ENCODE data around the gene PSMD6. TPM values are rescaled to one million over a fixed set of nuclear protein-coding genes. Genes with fewer than 3 reads are reported as not detected.

The PSMD6 gene
- polyA plus RNA-seq, 4 donors, result 51.4 to 65.2 (median 56.0) TPM

DNA sequence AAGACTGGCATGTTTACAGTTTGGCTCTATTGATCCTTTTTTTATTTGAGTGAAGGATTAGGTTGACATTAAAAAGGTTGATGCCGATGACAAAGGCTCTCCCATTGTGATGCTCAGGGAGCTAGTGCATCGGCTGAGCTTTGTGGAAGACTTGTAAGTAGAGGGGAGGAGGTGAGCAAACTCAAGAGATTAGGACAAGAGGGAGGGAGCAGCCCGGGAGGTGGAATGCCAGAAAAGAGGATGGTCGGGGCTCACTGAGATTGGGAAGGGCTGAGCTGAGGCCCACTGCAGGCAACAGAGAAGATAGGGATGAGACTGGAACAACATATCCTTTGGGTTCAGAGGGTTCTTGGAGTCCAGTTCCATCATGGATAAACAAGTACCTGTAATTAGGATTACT, 26.5 kb upstream of the PSMD6 start:
- no peaks in the 10 kb centered on the region for H3K4me1 ChIP-seq (ENCODE audit: control insufficient read depth in 3 of 3, insufficient read depth in 2 of 3, low read depth in 1 of 3, low read length in 2 of 3)
- no peaks in the 10 kb centered on the region for H3K9me3 ChIP-seq (ENCODE audit: control insufficient read depth in 2 of 2, insufficient read depth in 1 of 2, low read depth in 1 of 2, low read length in 1 of 2)
- no peak for FAIRE-seq
- DNase-seq, result no peak
- H3K27ac ChIP-seq (ENCODE audit: low read depth in 1 of 3, low read length in 2 of 3), result no peak overlapping the region
- no peak overlapping the region for H3K4me3 ChIP-seq (ENCODE audit: low read depth in 1 of 3, low read length in 3 of 3)
- H3K27me3 ChIP-seq (ENCODE audit: control insufficient read depth in 3 of 3, insufficient read depth in 3 of 3, low read length in 3 of 3), result peaks cover 0 to 10% (median 0%) of the 10 kb centered on the region in 3 donors
- WGBS, 3 donors, result 72 to 77% (median 76%) methylated on average over 4 of the region's 4 CpGs
- no peaks in the 10 kb centered on the region for H3K36me3 ChIP-seq (ENCODE audit: control insufficient read depth in 3 of 3, insufficient read depth in 2 of 3, low read depth in 1 of 3, low read length in 3 of 3)

- no peak overlapping the region for H3K4me3 ChIP-seq (ENCODE audit: low read depth in 1 of 3, low read length in 3 of 3)
- H3K9me3 ChIP-seq (ENCODE audit: control insufficient read depth in 2 of 2, insufficient read depth in 1 of 2, low read depth in 1 of 2, low read length in 1 of 2), result no peaks in the 10 kb centered on the region
- H3K27me3 ChIP-seq (ENCODE audit: control insufficient read depth in 3 of 3, insufficient read depth in 3 of 3, low read length in 3 of 3), result peaks cover 0 to 10% (median 0%) of the 10 kb centered on the region in 3 donors
- no peak for DNase-seq
- no peak overlapping the region for H3K27ac ChIP-seq (ENCODE audit: low read depth in 1 of 3, low read length in 2 of 3)
- H3K36me3 ChIP-seq (ENCODE audit: control insufficient read depth in 3 of 3, insufficient read depth in 2 of 3, low read depth in 1 of 3, low read length in 3 of 3), result no peaks in the 10 kb centered on the region
- FAIRE-seq, result no peak
- H3K4me1 ChIP-seq (ENCODE audit: control insufficient read depth in 3 of 3, insufficient read depth in 2 of 3, low read depth in 1 of 3, low read length in 2 of 3), result no peaks in the 10 kb centered on the region
- 69 to 81% (median 80%) methylated on average over 3 of the region's 3 CpGs for WGBS, 3 donors
Observed at GRCh38 chr3:64049136-64049535, 25.8 kb upstream of the PSMD6 start.

DNA sequence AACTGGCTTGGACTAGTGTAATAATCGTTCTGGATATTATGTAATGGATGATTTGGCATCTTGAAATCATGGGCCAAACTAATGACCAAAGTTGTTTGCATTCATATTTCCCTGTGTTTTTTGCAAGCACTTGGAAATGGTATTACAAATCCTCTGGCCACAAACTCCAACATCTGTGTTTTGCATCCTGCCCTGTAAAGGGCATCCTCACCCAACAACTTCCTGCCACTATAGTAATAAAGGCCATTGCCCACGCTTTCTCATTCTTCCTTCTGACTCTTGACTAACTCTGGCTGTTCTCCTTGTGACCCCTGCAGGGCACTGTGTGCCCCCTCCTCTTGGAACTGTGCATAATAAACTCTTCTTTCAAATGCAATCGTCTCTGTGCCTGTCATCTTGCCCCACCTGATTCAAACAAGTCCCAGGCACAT, 25.4 kb upstream of the PSMD6 start:
- Histone ChIP-seq H3K4me1 (ENCODE audit: control insufficient read depth in 3 of 3, insufficient read depth in 2 of 3, low read depth in 1 of 3, low read length in 2 of 3) (no peaks in the 10 kb centered on the region), H3K9me3 (ENCODE audit: control insufficient read depth in 2 of 2, insufficient read depth in 1 of 2, low read depth in 1 of 2, low read length in 1 of 2) (no peaks in the 10 kb centered on the region), H3K27me3 (ENCODE audit: control insufficient read depth in 3 of 3, insufficient read depth in 3 of 3, low read length in 3 of 3) (peaks cover 0 to 10% (median 0%) of the 10 kb centered on the region in 3 donors), H3K36me3 (ENCODE audit: control insufficient read depth in 3 of 3, insufficient read depth in 2 of 3, low read depth in 1 of 3, low read length in 3 of 3) (no peaks in the 10 kb centered on the region), H3K4me3 (ENCODE audit: low read depth in 1 of 3, low read length in 3 of 3) (no peak overlapping the region), H3K27ac (ENCODE audit: low read depth in 1 of 3, low read length in 2 of 3) (no peak overlapping the region)
- no peak for FAIRE-seq
- no peak for DNase-seq
- WGBS, 3 donors, result 41 to 58% (median 50%) methylated on average over 3 of the region's 3 CpGs

GRCh38 chr3:64047787-64048186, 24.5 kb upstream of the PSMD6 start:
- Histone ChIP-seq H3K36me3 (ENCODE audit: control insufficient read depth in 3 of 3, insufficient read depth in 2 of 3, low read depth in 1 of 3, low read length in 3 of 3) (no peaks in the 10 kb centered on the region), H3K4me1 (ENCODE audit: control insufficient read depth in 3 of 3, insufficient read depth in 2 of 3, low read depth in 1 of 3, low read length in 2 of 3) (no peaks in the 10 kb centered on the region), H3K27me3 (ENCODE audit: control insufficient read depth in 3 of 3, insufficient read depth in 3 of 3, low read length in 3 of 3) (peaks cover 0 to 10% (median 0%) of the 10 kb centered on the region in 3 donors), H3K9me3 (ENCODE audit: control insufficient read depth in 2 of 2, insufficient read depth in 1 of 2, low read depth in 1 of 2, low read length in 1 of 2) (no peaks in the 10 kb centered on the region), H3K27ac (ENCODE audit: low read depth in 1 of 3, low read length in 2 of 3) (no peak overlapping the region), H3K4me3 (ENCODE audit: low read depth in 1 of 3, low read length in 3 of 3) (no peak overlapping the region)
- 85 to 93% (median 88%) methylated on average over 7 of the region's 7 CpGs for WGBS, 3 donors
- FAIRE-seq (no peak), DNase-seq (no peak)

- Histone ChIP-seq H3K9me3 (ENCODE audit: control insufficient read depth in 2 of 2, insufficient read depth in 1 of 2, low read depth in 1 of 2, low read length in 1 of 2) (no peaks in the 10 kb centered on the region), H3K4me3 (ENCODE audit: low read depth in 1 of 3, low read length in 3 of 3) (no peak overlapping the region), H3K27ac (ENCODE audit: low read depth in 1 of 3, low read length in 2 of 3) (no peak overlapping the region), H3K27me3 (ENCODE audit: control insufficient read depth in 3 of 3, insufficient read depth in 3 of 3, low read length in 3 of 3) (peaks cover 0 to 10% (median 0%) of the 10 kb centered on the region in 3 donors), H3K4me1 (ENCODE audit: control insufficient read depth in 3 of 3, insufficient read depth in 2 of 3, low read depth in 1 of 3, low read length in 2 of 3) (no peaks in the 10 kb centered on the region), H3K36me3 (ENCODE audit: control insufficient read depth in 3 of 3, insufficient read depth in 2 of 3, low read depth in 1 of 3, low read length in 3 of 3) (no peaks in the 10 kb centered on the region)
- no peak for FAIRE-seq
- DNase-seq, result no peak
- WGBS, 3 donors, result 41 to 66% (median 62%) methylated on average over 6 of the region's 6 CpGs
Observed at GRCh38 chr3:64046996-64047594, 23.8 kb upstream of the PSMD6 start.

DNA sequence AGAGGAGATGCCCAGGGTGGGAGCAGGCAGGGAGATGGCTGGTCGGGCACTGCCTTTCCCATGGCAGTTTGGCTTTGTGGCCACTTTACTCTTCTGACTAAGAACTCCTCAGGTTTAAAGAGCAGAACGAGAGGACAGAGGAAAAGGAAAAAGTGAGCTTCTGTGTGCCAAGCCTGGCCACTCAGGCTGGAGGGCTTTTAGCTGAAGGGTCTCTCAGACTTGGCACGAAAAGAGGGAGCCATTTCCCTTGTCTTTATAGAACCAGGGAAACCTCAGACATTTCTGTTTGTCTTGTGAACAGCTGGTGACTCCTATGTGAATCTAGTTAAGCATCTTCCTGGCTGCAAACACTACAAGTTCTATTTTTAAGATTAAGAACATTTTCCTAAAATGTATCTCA, 23.3 kb upstream of the PSMD6 start:
- H3K27ac ChIP-seq (ENCODE audit: low read depth in 1 of 3, low read length in 2 of 3), result no peak overlapping the region
- no peaks in the 10 kb centered on the region for H3K9me3 ChIP-seq (ENCODE audit: control insufficient read depth in 2 of 2, insufficient read depth in 1 of 2, low read depth in 1 of 2, low read length in 1 of 2)
- H3K4me3 ChIP-seq (ENCODE audit: low read depth in 1 of 3, low read length in 3 of 3), result no peak overlapping the region
- no peak for FAIRE-seq
- peaks cover 0 to 10% (median 0%) of the 10 kb centered on the region in 3 donors for H3K27me3 ChIP-seq (ENCODE audit: control insufficient read depth in 3 of 3, insufficient read depth in 3 of 3, low read length in 3 of 3)
- WGBS, 3 donors, result 62 to 76% (median 68%) methylated on average over 3 of the region's 3 CpGs
- no peaks in the 10 kb centered on the region for H3K4me1 ChIP-seq (ENCODE audit: control insufficient read depth in 3 of 3, insufficient read depth in 2 of 3, low read depth in 1 of 3, low read length in 2 of 3)
- no peak for DNase-seq
- H3K36me3 ChIP-seq (ENCODE audit: control insufficient read depth in 3 of 3, insufficient read depth in 2 of 3, low read depth in 1 of 3, low read length in 3 of 3), result no peaks in the 10 kb centered on the region

- Histone ChIP-seq H3K9me3 (ENCODE audit: control insufficient read depth in 2 of 2, insufficient read depth in 1 of 2, low read depth in 1 of 2, low read length in 1 of 2) (no peaks in the 10 kb centered on the region), H3K4me1 (ENCODE audit: control insufficient read depth in 3 of 3, insufficient read depth in 2 of 3, low read depth in 1 of 3, low read length in 2 of 3) (no peaks in the 10 kb centered on the region), H3K27ac (ENCODE audit: low read depth in 1 of 3, low read length in 2 of 3) (no peak overlapping the region), H3K36me3 (ENCODE audit: control insufficient read depth in 3 of 3, insufficient read depth in 2 of 3, low read depth in 1 of 3, low read length in 3 of 3) (no peaks in the 10 kb centered on the region), H3K27me3 (ENCODE audit: control insufficient read depth in 3 of 3, insufficient read depth in 3 of 3, low read length in 3 of 3) (peaks cover 0 to 9% (median 2%) of the 10 kb centered on the region in 3 donors), H3K4me3 (ENCODE audit: low read depth in 1 of 3, low read length in 3 of 3) (no peak overlapping the region)
- WGBS, 3 donors, result 60 to 75% (median 65%) methylated on average over 1 of the region's 1 CpG
- DNase-seq, result no peak
- FAIRE-seq, result no peak
Observed at GRCh38 chr3:64042952-64043351, 19.7 kb upstream of the PSMD6 start.

GRCh38 chr3:64039981-64040733, 16.9 kb upstream of the PSMD6 start:
- H3K27me3 ChIP-seq (ENCODE audit: control insufficient read depth in 3 of 3, insufficient read depth in 3 of 3, low read length in 3 of 3), result peaks cover 0 to 6% (median 2%) of the 10 kb centered on the region in 3 donors
- no peaks in the 10 kb centered on the region for H3K36me3 ChIP-seq (ENCODE audit: control insufficient read depth in 3 of 3, insufficient read depth in 2 of 3, low read depth in 1 of 3, low read length in 3 of 3)
- H3K4me1 ChIP-seq (ENCODE audit: control insufficient read depth in 3 of 3, insufficient read depth in 2 of 3, low read depth in 1 of 3, low read length in 2 of 3), result no peaks in the 10 kb centered on the region
- DNase-seq, result no peak
- H3K4me3 ChIP-seq (ENCODE audit: low read depth in 1 of 3, low read length in 3 of 3), result no peak overlapping the region
- FAIRE-seq, result no peak
- 62 to 72% (median 68%) methylated on average over 5 of the region's 5 CpGs for WGBS, 3 donors
- H3K9me3 ChIP-seq (ENCODE audit: control insufficient read depth in 2 of 2, insufficient read depth in 1 of 2, low read depth in 1 of 2, low read length in 1 of 2), result no peaks in the 10 kb centered on the region
- H3K27ac ChIP-seq (ENCODE audit: low read depth in 1 of 3, low read length in 2 of 3), result no peak overlapping the region
